HepG2 (cell line): ENCODE results near the gene MED10. TPM values are rescaled to one million over a fixed set of nuclear protein-coding genes. Genes with fewer than 3 reads are reported as not detected.

Source experiments
- ATAC-seq: fragments of 200-7000 bp; cut with Tn5 transposase; 3 replicates; pipeline ENCODE4 v1.9.1; 2020; ENCODE audit warnings: mild to moderate bottlenecking, moderate library complexity
- BruUV-seq: library from RNA; stranded (reverse); fragments of 400-500 nt; replicated peaks from 2 replicates; lab custom pipeline; 2021; lab: Mats Ljungman, UMichigan
- CTCF ChIA-PET: fragments of 300-600 bp; formaldehyde crosslinking; extraction: SDS; loops from one replicate; lab custom pipeline; 2021; ENCODE audit warnings: low total read pairs, inconsistent platforms, low intra/inter-chr PET ratio; lab: Yijun Ruan, JAX
- POLR2A ChIA-PET: fragments of 350-600 bp; sonication (Branson Sonifier 250); formaldehyde crosslinking; loops from one replicate; lab custom pipeline; 2020; ENCODE audit warnings: antibody characterized with exemption, inconsistent platforms; lab: Yijun Ruan, JAX
- DNase-seq: peaks from one replicate; pipeline ENCODE4 v3.0.0-alpha.2; 2015; ENCODE audit warnings: low spot score
- FAIRE-seq: peaks from 3 replicates; lab custom pipeline; 2011; peaks lifted over from hg19 to GRCh38; lab: Jason Lieb, UNC
- H2AFZ ChIP-seq: one replicate; pipeline ENCODE4 v1.6.1; 2011; ENCODE audit warnings: low read length, inconsistent platforms
- H3K27ac ChIP-seq: fragments of 300-600 bp; 3 replicates; pipeline ENCODE4 v1.8.0; 2011; ENCODE audit warnings: mixed run types, mild to moderate bottlenecking, mixed read lengths, low read length, inconsistent platforms; ENCODE audit not compliant: insufficient read depth; ENCODE audit errors: extremely low read length
- H3K27me3 ChIP-seq, 2 experiments: fragments of 200-600 bp in 1 of 2; 2 replicates in 1 of 2; 3 replicates in 1 of 2; pipeline versions ENCODE4 v1.6.0 to v1.8.0; 2011; ENCODE audit warnings: low read length in 2 of 2, mild to moderate bottlenecking in 2 of 2, moderate library complexity in 2 of 2, inconsistent platforms in 1 of 2; ENCODE audit not compliant: insufficient read depth in 2 of 2, control insufficient read depth in 1 of 2
- H3K36me3 ChIP-seq, 2 experiments: fragments of 200-600 bp in 1 of 2; replicated peaks in 1 of 2; 2 replicates in 1 of 2; 3 replicates in 1 of 2; pipeline versions ENCODE4 v1.5.1 to v1.8.0; 2011; ENCODE audit warnings: low read length in 2 of 2, inconsistent platforms in 1 of 2; ENCODE audit not compliant: insufficient read depth in 2 of 2, control insufficient read depth in 1 of 2
- H3K4me1 ChIP-seq: 2 replicates; pipeline ENCODE4 v1.5.1; 2012; ENCODE audit warnings: low read length, inconsistent platforms; ENCODE audit not compliant: insufficient read depth
- H3K4me2 ChIP-seq: 2 replicates; pipeline ENCODE4 v1.6.0; 2011; ENCODE audit warnings: low read depth, low read length, inconsistent platforms
- H3K4me3 ChIP-seq, 3 experiments: fragments of 200-600 bp in 1 of 3; sonication (generic), shearing (Covaris generic) in 1 of 3; replicated peaks in 1 of 3; 2 replicates each; pipeline ENCODE4 v1.5.1; 2011 to 2016; ENCODE audit warnings: low read length in 3 of 3, inconsistent platforms in 2 of 3, low read depth in 2 of 3, mild to moderate bottlenecking in 2 of 3, control low read depth in 1 of 3, mixed read lengths in 1 of 3; ENCODE audit not compliant: insufficient read depth in 1 of 3
- H3K79me2 ChIP-seq: one replicate; pipeline ENCODE4 v1.6.1; 2011; ENCODE audit warnings: low read length, inconsistent platforms; ENCODE audit not compliant: insufficient read depth
- H3K9ac ChIP-seq: 2 replicates; pipeline ENCODE4 v1.6.0; 2011; ENCODE audit warnings: mild to moderate bottlenecking, low read depth, low read length, inconsistent platforms; ENCODE audit not compliant: insufficient read depth
- H3K9me3 ChIP-seq: 2 replicates; pipeline ENCODE4 v1.5.1; 2012; ENCODE audit warnings: mild to moderate bottlenecking, low read length
- H4K20me1 ChIP-seq: 2 replicates; pipeline ENCODE4 v1.6.0; 2011; ENCODE audit warnings: inconsistent platforms, mild to moderate bottlenecking, low read length, moderate library complexity; ENCODE audit not compliant: insufficient read depth
- PLRG1 ChIP-seq: fragments of 450-650 bp; conservative IDR thresholded peaks from 2 replicates; pipeline ENCODE4 v1.6.1; 2016
- TOPORS ChIP-seq: sonication (generic); formaldehyde crosslinking; IDR thresholded peaks from 2 replicates; pipeline ENCODE4 v1.8.0; 2023; ENCODE audit warnings: mild to moderate bottlenecking, missing genetic modification reagents
- ZNF883 ChIP-seq: sonication (generic); formaldehyde crosslinking; IDR thresholded peaks from 2 replicates; pipeline ENCODE4 v1.5.1; 2020; ENCODE audit warnings: mild to moderate bottlenecking, missing genetic modification reagents; ENCODE audit errors: not compliant biosample characterization
- WGBS: methylation state at CpG from one replicate; pipeline ENCODE4 v1.1.6; 2017; ENCODE audit warnings: low lambda C conversion rate; 5-methylcytosine and 5-hydroxymethylcytosine counted together
- in situ Hi-C: cut with HindIII; loops from 2 replicates; pipeline ENCODE4 v1.10.0; 2017; ENCODE audit warnings: low pct_unique_long_range_greater_than_20kb; ENCODE audit not compliant: extremely low pct_ligation_motif_present
- intact Hi-C: fragments of 100-400 bp; cut with micrococcal nuclease; formaldehyde crosslinking; loops from one replicate; pipeline ENCODE4 v1.10.0; 2022; ENCODE audit not compliant: unreplicated experiment
- polyA plus RNA-seq, 8 experiments: library from polyadenylated mRNA; depleted of rRNA in 3 of 8; stranded (reverse) in 7 of 8; unstranded in 1 of 8; fragments of >200 nt; fragmentation: Illumina TruSeq in 4 of 8; extraction: Trizol in 4 of 8; gene quantifications; 2 replicates each; pipeline versions ENCODE4 v1.2.1 to v1.2.3, GENCODE V29; 2011 to 2016; ENCODE audit warnings: low read depth in 4 of 8, missing spikeins in 1 of 8, mixed read lengths in 1 of 8; ENCODE audit not compliant: insufficient read depth in 1 of 8
- total RNA-seq, 5 experiments: library from RNA; depleted of rRNA; stranded (reverse); fragments of >200 nt; fragmentation: Illumina TruSeq; extraction: Trizol; gene quantifications; 2 replicates each; pipeline ENCODE4 v1.2.3, GENCODE V29; 2016; ENCODE audit warnings: low read depth in 1 of 5
- TF ChIP-seq, protein P1 (sequence below): sonication (generic); formaldehyde crosslinking; conservative IDR thresholded peaks from 2 replicates; pipeline ENCODE4 v1.4.0; 2020; ENCODE audit warnings: mild to moderate bottlenecking, missing genetic modification reagents, moderate library complexity
- TF ChIP-seq, protein P2 (sequence below): sonication (generic); formaldehyde crosslinking; conservative IDR thresholded peaks from 2 replicates; pipeline ENCODE4 v1.4.0; 2020; ENCODE audit warnings: missing genetic modification reagents
- TF ChIP-seq, protein P3 (sequence below): sonication (generic); formaldehyde crosslinking; IDR thresholded peaks from 2 replicates; pipeline ENCODE4 v1.5.0; 2020; ENCODE audit warnings: mild to moderate bottlenecking, missing genetic modification reagents, borderline replicate concordance
- TF ChIP-seq, protein P4 (sequence below): sonication (generic); formaldehyde crosslinking; IDR thresholded peaks from 2 replicates; pipeline ENCODE4 v1.4.0; 2020; ENCODE audit warnings: mild to moderate bottlenecking, missing genetic modification reagents
- TF ChIP-seq, protein P5 (sequence below): sonication (generic); formaldehyde crosslinking; IDR thresholded peaks from 2 replicates; pipeline ENCODE4 v1.5.0; 2020; ENCODE audit warnings: missing genetic modification reagents

MED10 gene
- total and polyA plus RNA-seq, 2 of the 13 experiments (the other 11 are each of a cell fraction or from before 2014, with no cell fraction given) = 11.2 to 23.7 TPM

DNA sequence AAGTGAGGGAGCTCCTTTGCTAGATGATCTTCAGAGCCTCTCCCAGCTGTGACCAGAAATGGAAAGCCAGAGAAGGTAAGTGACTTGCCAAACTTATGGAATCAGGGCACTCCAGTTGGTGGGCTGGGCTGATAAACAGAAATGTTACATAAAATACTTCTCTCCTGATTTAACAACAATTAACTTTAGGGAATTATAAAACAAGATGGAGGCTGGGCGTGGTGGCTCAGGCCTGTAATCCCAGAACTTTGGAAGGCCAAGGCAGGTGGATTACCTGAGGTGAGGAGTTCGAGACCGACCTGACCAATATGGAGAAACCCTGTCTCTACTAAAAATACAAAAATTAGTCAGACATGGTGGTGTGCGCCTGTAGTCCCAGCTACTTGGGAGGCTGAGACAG is 899 bp upstream of the MED10 start:
- in situ Hi-C loops = loop anchor here (25.0 kb wide), 1 partner anchor 358 kb away; no protein-coding TSS in a partner anchor
- intact Hi-C loops = no loop called here
- TF ChIP-seq, protein P1, sequence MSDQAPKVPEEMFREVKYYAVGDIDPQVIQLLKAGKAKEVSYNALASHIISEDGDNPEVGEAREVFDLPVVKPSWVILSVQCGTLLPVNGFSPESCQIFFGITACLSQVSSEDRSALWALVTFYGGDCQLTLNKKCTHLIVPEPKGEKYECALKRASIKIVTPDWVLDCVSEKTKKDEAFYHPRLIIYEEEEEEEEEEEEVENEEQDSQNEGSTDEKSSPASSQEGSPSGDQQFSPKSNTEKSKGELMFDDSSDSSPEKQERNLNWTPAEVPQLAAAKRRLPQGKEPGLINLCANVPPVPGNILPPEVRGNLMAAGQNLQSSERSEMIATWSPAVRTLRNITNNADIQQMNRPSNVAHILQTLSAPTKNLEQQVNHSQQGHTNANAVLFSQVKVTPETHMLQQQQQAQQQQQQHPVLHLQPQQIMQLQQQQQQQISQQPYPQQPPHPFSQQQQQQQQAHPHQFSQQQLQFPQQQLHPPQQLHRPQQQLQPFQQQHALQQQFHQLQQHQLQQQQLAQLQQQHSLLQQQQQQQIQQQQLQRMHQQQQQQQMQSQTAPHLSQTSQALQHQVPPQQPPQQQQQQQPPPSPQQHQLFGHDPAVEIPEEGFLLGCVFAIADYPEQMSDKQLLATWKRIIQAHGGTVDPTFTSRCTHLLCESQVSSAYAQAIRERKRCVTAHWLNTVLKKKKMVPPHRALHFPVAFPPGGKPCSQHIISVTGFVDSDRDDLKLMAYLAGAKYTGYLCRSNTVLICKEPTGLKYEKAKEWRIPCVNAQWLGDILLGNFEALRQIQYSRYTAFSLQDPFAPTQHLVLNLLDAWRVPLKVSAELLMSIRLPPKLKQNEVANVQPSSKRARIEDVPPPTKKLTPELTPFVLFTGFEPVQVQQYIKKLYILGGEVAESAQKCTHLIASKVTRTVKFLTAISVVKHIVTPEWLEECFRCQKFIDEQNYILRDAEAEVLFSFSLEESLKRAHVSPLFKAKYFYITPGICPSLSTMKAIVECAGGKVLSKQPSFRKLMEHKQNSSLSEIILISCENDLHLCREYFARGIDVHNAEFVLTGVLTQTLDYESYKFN (CRISPR knock-in tag) = no peak
- TF ChIP-seq, protein P2, sequence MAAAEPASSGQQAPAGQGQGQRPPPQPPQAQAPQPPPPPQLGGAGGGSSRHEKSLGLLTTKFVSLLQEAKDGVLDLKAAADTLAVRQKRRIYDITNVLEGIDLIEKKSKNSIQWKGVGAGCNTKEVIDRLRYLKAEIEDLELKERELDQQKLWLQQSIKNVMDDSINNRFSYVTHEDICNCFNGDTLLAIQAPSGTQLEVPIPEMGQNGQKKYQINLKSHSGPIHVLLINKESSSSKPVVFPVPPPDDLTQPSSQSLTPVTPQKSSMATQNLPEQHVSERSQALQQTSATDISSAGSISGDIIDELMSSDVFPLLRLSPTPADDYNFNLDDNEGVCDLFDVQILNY (CRISPR knock-in tag) = no peak
- TF ChIP-seq PLRG1 (no peak), TOPORS (no peak), ZNF883 (CRISPR knock-in tag) (no peak)
- TF ChIP-seq, protein P3, sequence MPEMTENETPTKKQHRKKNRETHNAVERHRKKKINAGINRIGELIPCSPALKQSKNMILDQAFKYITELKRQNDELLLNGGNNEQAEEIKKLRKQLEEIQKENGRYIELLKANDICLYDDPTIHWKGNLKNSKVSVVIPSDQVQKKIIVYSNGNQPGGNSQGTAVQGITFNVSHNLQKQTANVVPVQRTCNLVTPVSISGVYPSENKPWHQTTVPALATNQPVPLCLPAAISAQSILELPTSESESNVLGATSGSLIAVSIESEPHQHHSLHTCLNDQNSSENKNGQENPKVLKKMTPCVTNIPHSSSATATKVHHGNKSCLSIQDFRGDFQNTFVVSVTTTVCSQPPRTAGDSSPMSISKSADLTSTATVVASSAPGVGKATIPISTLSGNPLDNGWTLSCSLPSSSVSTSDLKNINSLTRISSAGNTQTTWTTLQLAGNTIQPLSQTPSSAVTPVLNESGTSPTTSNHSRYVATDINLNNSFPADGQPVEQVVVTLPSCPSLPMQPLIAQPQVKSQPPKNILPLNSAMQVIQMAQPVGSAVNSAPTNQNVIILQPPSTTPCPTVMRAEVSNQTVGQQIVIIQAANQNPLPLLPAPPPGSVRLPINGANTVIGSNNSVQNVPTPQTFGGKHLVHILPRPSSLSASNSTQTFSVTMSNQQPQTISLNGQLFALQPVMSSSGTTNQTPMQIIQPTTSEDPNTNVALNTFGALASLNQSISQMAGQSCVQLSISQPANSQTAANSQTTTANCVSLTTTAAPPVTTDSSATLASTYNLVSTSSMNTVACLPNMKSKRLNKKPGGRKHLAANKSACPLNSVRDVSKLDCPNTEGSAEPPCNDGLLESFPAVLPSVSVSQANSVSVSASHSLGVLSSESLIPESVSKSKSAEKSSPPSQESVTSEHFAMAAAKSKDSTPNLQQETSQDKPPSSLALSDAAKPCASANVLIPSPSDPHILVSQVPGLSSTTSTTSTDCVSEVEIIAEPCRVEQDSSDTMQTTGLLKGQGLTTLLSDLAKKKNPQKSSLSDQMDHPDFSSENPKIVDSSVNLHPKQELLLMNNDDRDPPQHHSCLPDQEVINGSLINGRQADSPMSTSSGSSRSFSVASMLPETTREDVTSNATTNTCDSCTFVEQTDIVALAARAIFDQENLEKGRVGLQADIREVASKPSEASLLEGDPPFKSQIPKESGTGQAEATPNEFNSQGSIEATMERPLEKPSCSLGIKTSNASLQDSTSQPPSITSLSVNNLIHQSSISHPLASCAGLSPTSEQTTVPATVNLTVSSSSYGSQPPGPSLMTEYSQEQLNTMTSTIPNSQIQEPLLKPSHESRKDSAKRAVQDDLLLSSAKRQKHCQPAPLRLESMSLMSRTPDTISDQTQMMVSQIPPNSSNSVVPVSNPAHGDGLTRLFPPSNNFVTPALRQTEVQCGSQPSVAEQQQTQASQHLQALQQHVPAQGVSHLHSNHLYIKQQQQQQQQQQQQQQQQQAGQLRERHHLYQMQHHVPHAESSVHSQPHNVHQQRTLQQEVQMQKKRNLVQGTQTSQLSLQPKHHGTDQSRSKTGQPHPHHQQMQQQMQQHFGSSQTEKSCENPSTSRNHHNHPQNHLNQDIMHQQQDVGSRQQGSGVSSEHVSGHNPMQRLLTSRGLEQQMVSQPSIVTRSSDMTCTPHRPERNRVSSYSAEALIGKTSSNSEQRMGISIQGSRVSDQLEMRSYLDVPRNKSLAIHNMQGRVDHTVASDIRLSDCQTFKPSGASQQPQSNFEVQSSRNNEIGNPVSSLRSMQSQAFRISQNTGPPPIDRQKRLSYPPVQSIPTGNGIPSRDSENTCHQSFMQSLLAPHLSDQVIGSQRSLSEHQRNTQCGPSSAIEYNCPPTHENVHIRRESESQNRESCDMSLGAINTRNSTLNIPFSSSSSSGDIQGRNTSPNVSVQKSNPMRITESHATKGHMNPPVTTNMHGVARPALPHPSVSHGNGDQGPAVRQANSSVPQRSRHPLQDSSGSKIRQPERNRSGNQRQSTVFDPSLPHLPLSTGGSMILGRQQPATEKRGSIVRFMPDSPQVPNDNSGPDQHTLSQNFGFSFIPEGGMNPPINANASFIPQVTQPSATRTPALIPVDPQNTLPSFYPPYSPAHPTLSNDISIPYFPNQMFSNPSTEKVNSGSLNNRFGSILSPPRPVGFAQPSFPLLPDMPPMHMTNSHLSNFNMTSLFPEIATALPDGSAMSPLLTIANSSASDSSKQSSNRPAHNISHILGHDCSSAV = no peak
- TF ChIP-seq, protein P4, sequence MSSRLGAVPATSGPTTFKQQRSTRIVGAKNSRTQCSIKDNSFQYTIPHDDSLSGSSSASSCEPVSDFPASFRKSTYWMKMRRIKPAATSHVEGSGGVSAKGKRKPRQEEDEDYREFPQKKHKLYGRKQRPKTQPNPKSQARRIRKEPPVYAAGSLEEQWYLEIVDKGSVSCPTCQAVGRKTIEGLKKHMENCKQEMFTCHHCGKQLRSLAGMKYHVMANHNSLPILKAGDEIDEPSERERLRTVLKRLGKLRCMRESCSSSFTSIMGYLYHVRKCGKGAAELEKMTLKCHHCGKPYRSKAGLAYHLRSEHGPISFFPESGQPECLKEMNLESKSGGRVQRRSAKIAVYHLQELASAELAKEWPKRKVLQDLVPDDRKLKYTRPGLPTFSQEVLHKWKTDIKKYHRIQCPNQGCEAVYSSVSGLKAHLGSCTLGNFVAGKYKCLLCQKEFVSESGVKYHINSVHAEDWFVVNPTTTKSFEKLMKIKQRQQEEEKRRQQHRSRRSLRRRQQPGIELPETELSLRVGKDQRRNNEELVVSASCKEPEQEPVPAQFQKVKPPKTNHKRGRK (CRISPR knock-in tag) = no peak
- TF ChIP-seq, protein P5, sequence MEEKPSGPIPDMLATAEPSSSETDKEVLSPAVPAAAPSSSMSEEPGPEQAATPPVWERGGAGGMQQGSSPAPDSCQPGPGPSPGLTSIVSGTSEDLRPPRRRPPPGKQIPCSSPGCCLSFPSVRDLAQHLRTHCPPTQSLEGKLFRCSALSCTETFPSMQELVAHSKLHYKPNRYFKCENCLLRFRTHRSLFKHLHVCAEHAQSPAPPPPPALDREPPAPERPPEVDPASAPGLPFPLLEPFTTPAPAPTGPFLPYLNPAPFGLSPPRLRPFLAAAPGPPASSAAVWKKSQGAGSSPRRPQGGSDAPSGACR = no peak

More for the DNA sequence above, 899 bp upstream of the MED10 start:
- no peak for ATAC-seq
- Histone ChIP-seq H3K79me2 (peaks cover 25% of the 10 kb centered on the region), H3K4me1 (peaks cover 35% of the 10 kb centered on the region), H3K4me3 (peak overlapping the region; percentile 85 to 99 (median 93); a peak in 5 of 6 replicates), H3K9ac (peak overlapping the region; percentile 88; the same call in 1 of the 2 replicates), H2AFZ (peak overlapping the region; percentile 80), H3K27me3 (no peaks in the 10 kb centered on the region; a peak in 1 of 5 replicates), H3K27ac (no peak overlapping the region), H3K9me3 (no peaks in the 10 kb centered on the region), H3K36me3 (peaks cover 7 to 21% of the 10 kb centered on the region in 2 experiments), H3K4me2 (peak overlapping the region; percentile 88), H4K20me1 (no peaks in the 10 kb centered on the region; the same call in 1 of the 2 replicates)
- no TSS peak for BruUV-seq
- DNase-seq = no peak
- WGBS = 92% methylated on average over 4 of the region's 4 CpGs
- ChIA-PET POLR2A (interaction anchor here (1.2 to 1.3 kb wide), 2 partner anchors 12 to 202 kb away, joined by 3 read pairs; no protein-coding TSS in a partner anchor), CTCF (no interaction called here)
- FAIRE-seq = no peak
